NCI-H460 (cell line): ENCODE results near the gene SUZ12. TPM values are rescaled to one million over a fixed set of nuclear protein-coding genes. Genes with fewer than 3 reads are reported as not detected.
"Not testable (repeated sequence)": the region's sequence is repeated elsewhere in the genome, so short reads cannot be mapped to it uniquely, and the experiment has no call there.

Experiments used
- DNase-seq: peaks from one replicate; pipeline ENCODE4 v3.0.0-alpha.2; 2016; ENCODE audit warnings: low read depth; ENCODE audit errors: extremely low read depth
- small RNA-seq, 2 experiments: library from RNA; depleted of rRNA; stranded (forward); fragments of <200 nt; gene quantifications; one replicate each; pipeline ENCODE3, GENCODE V24; 2014
- total RNA-seq: library from RNA; depleted of rRNA; stranded (reverse); fragments of >200 nt; shearing (Covaris generic); gene quantifications from 2 replicates; pipeline ENCODE4 v1.2.3, GENCODE V29; 2014; rRNA removed

The SUZ12 gene
- total RNA-seq, 1 experiment from 2014 or later, result 23.6 TPM

DNA sequence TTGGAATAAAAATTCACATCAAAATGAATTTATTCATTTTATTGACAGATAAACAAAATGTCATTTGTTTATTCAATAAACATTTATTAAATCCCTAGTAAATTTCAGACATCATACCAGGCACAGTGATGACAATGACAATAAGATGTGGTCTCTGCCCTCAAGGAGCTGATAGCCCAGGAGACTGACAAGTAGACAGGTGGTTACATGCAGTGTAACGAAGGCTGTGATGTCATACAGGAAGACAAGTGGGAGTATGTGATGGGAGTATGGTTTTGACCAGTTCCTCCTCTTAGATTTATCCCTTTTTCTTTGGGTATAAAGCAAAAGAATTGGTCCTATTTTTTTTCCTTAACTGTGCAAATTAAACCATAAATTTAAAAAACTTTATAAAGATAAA, 97.0 kb downstream of the SUZ12 start:
- DNase-seq, result not testable (repeated sequence)

DNA sequence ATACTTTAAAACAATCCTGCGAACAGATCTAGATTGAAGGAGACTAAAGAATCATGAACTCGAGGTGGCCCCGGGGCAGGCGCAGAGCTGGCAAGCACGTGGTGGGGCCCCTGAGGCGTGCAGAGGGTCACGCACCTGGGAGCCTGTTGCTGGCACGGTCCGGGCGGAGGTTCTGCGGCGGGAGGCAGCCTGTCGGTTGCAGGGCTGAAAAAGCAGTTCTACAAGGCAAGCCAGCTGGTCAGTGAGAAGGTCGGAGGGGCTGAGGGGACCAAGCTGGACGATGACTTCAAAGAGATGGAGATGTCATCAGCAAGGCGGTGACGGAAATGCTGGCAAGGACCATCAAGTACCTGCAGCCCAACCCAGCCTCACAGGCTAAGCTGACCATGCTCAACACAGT, 103.4 kb downstream of the SUZ12 start:
- DNase-seq, result not testable (repeated sequence)

DNA sequence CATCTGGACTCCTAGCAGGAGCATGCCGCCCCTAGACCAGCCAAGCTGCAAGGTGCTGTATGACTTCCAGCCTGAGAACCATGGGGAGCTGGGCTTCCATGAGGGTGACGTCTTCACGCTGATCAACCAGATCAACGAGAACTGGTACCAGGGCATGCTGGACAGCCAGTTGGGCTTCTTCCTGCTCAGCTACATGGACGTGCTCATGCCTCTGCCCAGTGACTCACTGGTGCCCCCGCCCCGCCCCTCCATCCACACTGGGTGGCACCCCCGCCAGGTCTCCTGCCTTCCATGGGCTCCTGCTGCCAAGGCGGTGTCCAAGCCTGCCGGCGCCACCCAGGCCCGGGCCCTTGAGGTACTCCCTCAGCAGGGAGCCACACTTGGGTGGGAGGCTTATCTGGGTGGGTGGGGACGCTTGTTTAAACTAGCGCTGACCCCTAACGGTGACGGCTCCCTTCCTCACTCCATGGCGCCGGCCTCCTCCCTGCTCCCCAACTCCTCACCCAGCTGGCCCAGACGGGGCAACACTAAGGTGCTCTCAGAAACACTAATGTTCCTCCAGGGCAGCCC, 104.6 kb downstream of the SUZ12 start:
- not testable (repeated sequence) for DNase-seq

DNA sequence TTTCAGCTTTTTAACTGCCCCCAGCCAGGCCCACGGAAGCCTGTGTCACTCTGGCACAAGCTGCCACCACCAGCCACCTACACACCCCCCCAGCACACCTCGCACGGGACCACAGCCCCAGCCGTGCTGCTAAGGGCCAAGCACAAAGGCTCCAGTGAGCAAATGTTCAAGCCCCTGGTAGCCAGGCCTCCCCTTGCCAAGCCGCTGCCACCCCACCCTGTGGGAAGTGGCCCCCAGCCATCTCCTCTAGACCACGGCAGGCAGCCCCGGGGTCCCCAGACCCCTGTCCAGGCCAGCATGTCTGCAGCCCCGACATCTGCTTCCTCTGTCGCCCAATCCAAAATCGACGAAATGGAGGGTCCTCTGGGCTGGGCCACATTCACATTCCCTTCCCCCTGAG, 105.5 kb downstream of the SUZ12 start:
- not testable (repeated sequence) for DNase-seq

DNA sequence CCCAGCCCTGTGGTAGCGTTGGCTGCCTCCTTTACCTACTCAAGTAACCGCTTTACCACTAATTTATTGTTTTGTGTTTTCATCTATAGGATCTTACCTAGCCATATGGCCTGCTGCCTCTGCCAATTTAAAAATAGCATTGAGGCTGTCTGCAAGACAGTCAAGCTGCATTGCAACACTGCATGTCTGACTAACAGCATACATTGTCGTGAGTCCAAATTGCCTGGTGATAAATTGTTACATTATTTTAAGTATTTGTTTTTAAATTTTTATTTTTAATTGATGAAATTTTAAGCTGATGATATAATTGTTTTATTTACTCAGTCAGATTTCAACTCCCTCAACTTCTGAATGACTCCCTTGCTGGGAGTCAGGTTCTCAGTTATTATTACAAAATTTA, 108.8 kb downstream of the SUZ12 start:
- DNase-seq, result not testable (repeated sequence)

DNA sequence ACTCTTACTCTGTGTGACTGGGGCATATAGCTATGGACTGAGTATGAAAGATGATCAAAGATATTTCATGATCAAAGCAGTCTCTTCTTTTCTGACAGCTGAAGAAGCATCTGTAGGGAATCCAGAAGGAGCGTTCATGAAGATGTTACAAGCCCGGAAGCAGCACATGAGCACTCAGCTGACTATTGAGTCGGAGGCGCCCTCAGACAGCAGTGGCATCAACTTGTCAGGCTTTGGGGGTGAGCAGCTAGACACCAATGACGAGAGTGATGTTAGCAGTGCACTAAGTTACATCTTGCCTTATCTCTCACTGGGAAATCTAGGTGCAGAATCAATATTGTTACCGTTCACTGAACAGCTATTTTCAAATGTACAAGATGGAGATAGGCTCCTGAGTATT, 110.9 kb downstream of the SUZ12 start:
- not testable (repeated sequence) for DNase-seq

Small RNAs within 50 kb of the gene (small RNA-seq; reads per million reads assigned to genes)
- gene AC090616.4 (0 reads per million in 2 experiments), gene RNA5SP437 (0 reads per million in 2 experiments)

Other genes with a start within 250 kb of the SUZ12 start
- gene COPRS, start 77.8 kb upstream of the SUZ12 start, total RNA-seq, result 69.3 and 85.5 TPM in 2 replicates
- 78.7 and 89.8 TPM in 2 replicates for gene UTP6, start 35.3 kb upstream of the SUZ12 start, total RNA-seq
- gene LRRC37B, start 70.4 kb downstream of the SUZ12 start, total RNA-seq, result 8.7 and 13.2 TPM in 2 replicates
- 50.5 and 51.7 TPM in 2 replicates for gene RHOT1, start 205.5 kb downstream of the SUZ12 start, total RNA-seq